Epithelial cell of proximal tubule (primary cell): Measurements from ENCODE around the gene FCHO2. TPM values are rescaled to one million over a fixed set of nuclear protein-coding genes. Genes with fewer than 3 reads are reported as not detected.

Experiments
- DNase-seq: peaks from one replicate; pipeline ENCODE4 v3.0.0-alpha.2; 2011; ENCODE audit warnings: low read depth
- H3K4me3 ChIP-seq: 2 replicates; pipeline ENCODE4 v1.5.1; 2011; ENCODE audit warnings: low read depth, mild to moderate bottlenecking, low read length
- CTCF ChIP-seq: conservative IDR thresholded peaks from 2 replicates; pipeline ENCODE4 v1.5.1; 2012; ENCODE audit warnings: low read depth, mild to moderate bottlenecking, low read length
- total RNA-seq: library from RNA; depleted of rRNA; stranded (reverse); fragments of >200 nt; gene quantifications from 2 replicates; pipeline ENCODE4 v1.2.3, GENCODE V29; 2015

Gene FCHO2
- total RNA-seq, 1 donor from 2014 or later = 5.5 TPM

- no peak for DNase-seq
- H3K4me3 ChIP-seq = no peak overlapping the region
- TF ChIP-seq CTCF = no peak
Observed at GRCh38 chr5:72943307-72943706, 12.5 kb upstream of the FCHO2 start.

- DNase-seq = no peak
- TF ChIP-seq CTCF = no peak
- H3K4me3 ChIP-seq = no peak overlapping the region
Observed at GRCh38 chr5:72947498-72947897, 8.3 kb upstream of the FCHO2 start.

DNA sequence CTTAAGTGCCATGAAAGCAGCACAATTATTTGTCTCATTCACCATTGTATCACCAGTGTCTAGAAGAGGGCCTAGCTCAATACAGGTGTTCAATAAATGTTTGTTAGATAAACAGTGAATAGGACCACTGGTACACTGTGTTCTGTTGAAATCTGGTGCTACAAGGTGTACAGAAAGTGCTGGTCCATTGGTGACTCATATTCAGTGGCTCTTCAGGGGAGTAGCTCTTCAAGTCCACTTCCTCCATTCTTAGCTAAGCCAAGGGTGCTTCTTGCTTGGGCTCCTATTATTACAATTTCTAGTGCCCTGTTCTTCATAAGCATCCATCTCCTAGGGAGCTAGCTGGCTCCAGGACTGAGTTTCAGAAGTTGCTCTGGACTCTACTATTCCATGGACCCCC, 6.4 kb upstream of the FCHO2 start:
- DNase-seq = no peak

GRCh38 chr5:72951671-72952468, 4.0 kb upstream of the FCHO2 start:
- TF ChIP-seq CTCF = no peak
- H3K4me3 ChIP-seq = no peak overlapping the region
- peak; percentile 80 for DNase-seq

More for the DNA sequence above, 6.4 kb upstream of the FCHO2 start:
- no peak for TF ChIP-seq CTCF
- no peak overlapping the region for H3K4me3 ChIP-seq

DNA sequence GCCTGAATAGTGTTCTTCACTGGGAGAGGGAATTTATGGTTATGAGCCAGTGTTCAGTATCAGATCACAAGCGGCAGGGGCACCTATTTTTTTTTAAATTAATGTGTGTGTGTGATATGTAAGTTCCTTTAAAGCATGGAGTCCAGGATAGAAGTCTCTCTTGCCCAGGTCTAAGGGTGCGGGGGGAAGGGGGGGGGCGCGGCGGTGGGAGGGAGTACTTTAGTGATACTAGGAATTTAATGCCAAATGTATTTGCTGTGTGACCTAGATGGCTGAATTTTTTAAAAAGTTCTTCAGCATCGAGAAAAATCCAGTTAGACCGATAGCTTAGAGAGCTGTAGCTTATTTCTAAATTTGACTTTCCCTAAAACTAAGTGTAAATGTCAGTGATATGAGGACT, 1.5 kb upstream of the FCHO2 start:
- DNase-seq = no peak
- H3K4me3 ChIP-seq = peak overlapping the region; percentile 77
- no peak for TF ChIP-seq CTCF

DNA sequence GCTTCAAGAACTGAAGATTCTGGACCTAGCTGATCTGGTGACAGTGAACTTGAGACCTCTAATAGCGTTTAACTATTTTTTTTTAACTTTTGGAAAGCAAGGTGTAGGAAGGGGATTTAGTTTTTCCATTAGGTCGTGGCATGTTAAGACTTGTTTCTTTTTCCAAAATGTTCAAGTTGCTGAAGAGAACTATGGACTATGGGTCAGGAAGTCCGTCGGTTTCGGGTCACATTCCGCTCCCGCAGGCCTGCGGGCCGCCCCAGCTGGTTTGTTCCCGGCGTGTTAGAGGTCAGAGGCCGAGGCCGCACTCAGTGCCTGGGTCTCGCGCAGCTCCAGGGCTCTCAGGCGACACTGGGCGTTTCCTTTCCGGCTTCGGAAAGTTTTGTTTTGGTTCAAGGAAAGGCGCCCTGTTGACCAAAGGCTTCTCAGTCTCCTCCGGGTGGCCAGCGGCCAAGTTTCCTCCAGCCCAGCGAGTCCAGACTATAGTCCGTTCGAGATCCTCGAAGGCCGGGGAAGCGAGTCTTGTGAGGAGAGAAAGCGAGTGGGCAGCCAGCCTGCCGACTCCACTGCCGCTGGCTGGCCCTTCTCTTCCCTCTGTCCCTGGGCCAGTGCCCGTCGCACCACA, 586 bp upstream of the FCHO2 start:
- peak overlapping the region; percentile 77 for H3K4me3 ChIP-seq
- no peak for TF ChIP-seq CTCF
- DNase-seq = no peak
